ENCODE results near the gene RNF115.
"Not testable (repeated sequence)": the region's sequence is repeated elsewhere in the genome, so short reads cannot be mapped to it uniquely, and the experiment has no call there.

Gene RNF115

DNA sequence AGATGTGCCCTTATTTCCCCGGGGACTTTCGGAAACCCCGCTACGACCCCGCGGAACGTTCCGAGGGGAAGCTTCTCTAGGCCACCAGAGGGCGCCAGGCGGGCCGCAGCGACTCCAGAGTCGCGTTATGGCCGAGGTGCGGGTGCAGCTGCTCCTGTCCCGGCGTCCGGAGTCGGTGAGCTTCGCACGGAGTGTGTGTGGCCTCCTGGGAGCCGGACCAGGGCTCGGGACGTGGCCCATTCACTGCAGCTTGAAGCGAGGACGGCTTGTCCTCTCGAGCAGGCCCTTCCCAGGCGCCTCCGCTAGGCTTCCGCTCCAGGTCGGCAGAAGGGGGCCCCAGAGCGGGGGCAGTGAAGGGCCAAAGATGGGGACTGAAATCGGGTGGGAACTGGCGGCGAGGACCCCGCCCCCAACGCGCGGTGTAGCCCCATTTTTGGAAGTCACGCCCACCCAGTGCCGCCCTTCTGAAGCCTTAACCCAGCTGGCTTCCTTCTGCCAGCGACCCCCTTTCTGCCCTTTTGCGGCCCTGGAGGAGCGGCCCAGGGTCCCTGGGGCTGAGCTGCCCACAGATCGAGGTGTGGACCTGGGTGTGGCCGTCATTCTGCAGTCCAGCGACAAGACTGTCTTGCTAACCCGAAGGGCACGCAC is 21.7 kb upstream of the RNF115 start, which contains the start of gene NUDT17:
NUDT17 (plus strand) TSS at position 117 of the 648 bp plus-strand sequence; CDS start at position 128, 11 bp downstream.
- peak within 1 kb of the TSS; percentile 76 for H3K27ac Mint-ChIP-seq
- peaks cover 6% of the 10 kb centered on the region for H3K4me1 Mint-ChIP-seq (ENCODE audit: low read depth)
- H3K9me3 Mint-ChIP-seq = no peaks in the 10 kb centered on the region
- H3K27me3 Mint-ChIP-seq = no peaks in the 10 kb centered on the region
- H3K4me3 Mint-ChIP-seq = no peak within 1 kb of the TSS
- peaks cover 25% of the 10 kb centered on the region for H3K36me3 Mint-ChIP-seq (ENCODE audit: low read depth)

DNA sequence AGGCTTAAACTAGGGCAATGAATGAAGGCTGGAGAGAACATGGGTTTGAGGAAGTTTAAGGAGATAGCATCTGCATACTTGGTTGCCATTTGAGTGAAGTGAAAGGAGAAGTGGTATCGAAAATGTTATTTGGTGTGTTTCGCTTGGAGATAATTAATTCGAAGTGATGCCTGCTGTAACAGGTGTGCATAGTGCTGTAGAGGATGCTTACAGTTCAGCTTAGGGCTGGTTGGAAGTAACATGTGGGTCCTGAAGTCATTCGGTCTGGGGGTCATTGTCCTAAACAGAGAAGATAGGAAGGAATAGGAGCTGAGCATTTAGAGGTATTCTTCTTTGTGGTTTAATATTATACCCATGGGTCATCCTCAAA is 21.2 kb upstream of the RNF115 start:
- Mint-ChIP-seq H3K36me3 (ENCODE audit: low read depth) (peaks cover 25% of the 10 kb centered on the region), H3K9me3 (no peaks in the 10 kb centered on the region), H3K4me3 (no peak overlapping the region), H3K27ac (no peak overlapping the region), H3K4me1 (ENCODE audit: low read depth) (peaks cover 6% of the 10 kb centered on the region), H3K27me3 (no peaks in the 10 kb centered on the region)

DNA sequence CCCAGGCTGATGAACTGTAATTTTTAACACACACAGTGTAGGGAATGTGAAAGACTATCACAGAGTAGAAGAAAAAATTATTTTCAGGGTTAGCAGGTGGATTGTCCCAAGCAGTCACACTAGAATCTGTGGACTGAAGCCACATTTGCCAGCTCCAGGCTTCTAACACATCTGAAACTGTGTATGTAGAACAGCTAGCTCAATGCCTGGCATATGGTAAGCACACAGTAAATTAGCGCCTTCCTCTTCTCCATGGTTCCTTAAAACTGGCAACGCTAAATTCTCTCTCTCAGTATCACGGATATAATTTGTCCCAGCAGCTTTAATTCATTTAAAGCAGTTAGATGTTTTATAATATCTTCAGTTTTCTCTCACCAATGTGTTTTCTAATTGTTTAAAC is 19.1 kb upstream of the RNF115 start:
- Mint-ChIP-seq H3K27ac (no peak overlapping the region), H3K27me3 (no peaks in the 10 kb centered on the region), H3K4me3 (no peak overlapping the region), H3K9me3 (no peaks in the 10 kb centered on the region), H3K4me1 (ENCODE audit: low read depth) (peaks cover 6% of the 10 kb centered on the region), H3K36me3 (ENCODE audit: low read depth) (peaks cover 40% of the 10 kb centered on the region)

DNA sequence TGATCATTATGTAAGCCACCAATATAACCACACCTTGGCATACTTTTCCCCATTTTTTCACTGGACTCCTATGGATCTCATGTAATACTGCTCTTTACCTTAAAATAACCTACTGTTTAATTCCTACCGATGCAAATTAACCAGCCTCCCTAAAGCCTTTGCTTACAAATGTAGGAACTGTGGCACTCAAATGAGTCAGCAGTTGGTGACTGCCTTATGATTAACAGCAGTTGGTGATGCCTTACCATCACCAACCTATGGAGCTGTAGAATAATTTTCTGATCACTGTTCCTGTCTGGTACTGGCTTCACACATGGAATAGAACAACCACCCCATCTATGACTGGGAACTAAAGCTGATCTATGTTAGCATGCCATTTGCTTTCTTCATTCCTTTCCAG is 13.8 kb upstream of the RNF115 start:
- H3K36me3 Mint-ChIP-seq (ENCODE audit: low read depth) = peaks cover 83% of the 10 kb centered on the region
- no peaks in the 10 kb centered on the region for H3K27me3 Mint-ChIP-seq
- H3K9me3 Mint-ChIP-seq = no peaks in the 10 kb centered on the region
- peak overlapping the region; percentile 61 for H3K27ac Mint-ChIP-seq
- peaks cover 11% of the 10 kb centered on the region for H3K4me1 Mint-ChIP-seq (ENCODE audit: low read depth)
- H3K4me3 Mint-ChIP-seq = no peak overlapping the region

- H3K9me3 Mint-ChIP-seq, H3K4me3 Mint-ChIP-seq, H3K27ac Mint-ChIP-seq, H3K27me3 Mint-ChIP-seq: not testable (repeated sequence)
- Mint-ChIP-seq H3K36me3 (ENCODE audit: low read depth) (peaks cover 85% of the 10 kb centered on the region), H3K4me1 (ENCODE audit: low read depth) (peaks cover 36% of the 10 kb centered on the region)
These were observed 6.9 kb upstream of the RNF115 start for GRCh38 chr1:145830810-145831209.

- Mint-ChIP-seq H3K4me3 (peak overlapping the region; percentile 67), H3K36me3 (ENCODE audit: low read depth) (peaks cover 76% of the 10 kb centered on the region), H3K9me3 (no peaks in the 10 kb centered on the region), H3K4me1 (ENCODE audit: low read depth) (peaks cover 46% of the 10 kb centered on the region), H3K27ac (peak overlapping the region; percentile 99), H3K27me3 (no peaks in the 10 kb centered on the region)
These were observed 4.6 kb upstream of the RNF115 start for GRCh38 chr1:145828367-145829026.

GRCh38 chr1:145827966-145828365 is 4.1 kb upstream of the RNF115 start:
- H3K4me1 Mint-ChIP-seq (ENCODE audit: low read depth) = peaks cover 46% of the 10 kb centered on the region
- H3K36me3 Mint-ChIP-seq (ENCODE audit: low read depth) = peaks cover 71% of the 10 kb centered on the region
- H3K4me3 Mint-ChIP-seq = peak overlapping the region; percentile 67
- peak overlapping the region; percentile 99 for H3K27ac Mint-ChIP-seq
- H3K27me3 Mint-ChIP-seq = no peaks in the 10 kb centered on the region
- H3K9me3 Mint-ChIP-seq = no peaks in the 10 kb centered on the region

DNA sequence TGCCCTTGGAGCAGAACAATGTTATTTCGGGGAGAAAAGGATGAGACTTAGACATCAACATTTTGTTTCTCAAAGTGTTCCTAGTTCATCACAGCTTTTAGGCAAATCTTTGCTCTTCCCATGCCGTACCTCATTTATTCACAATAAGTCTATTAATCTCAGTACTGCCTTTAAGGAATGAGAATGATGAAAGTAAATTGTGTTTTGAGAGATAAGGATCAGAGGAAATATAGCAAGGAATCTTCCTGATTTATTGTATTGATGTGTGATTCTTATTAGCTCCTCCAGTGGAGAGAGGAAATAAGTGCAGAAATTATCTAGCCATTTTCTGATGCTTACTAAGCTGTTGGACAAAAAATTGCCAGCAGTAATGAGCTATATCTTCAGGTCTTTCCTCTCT is 2.1 kb upstream of the RNF115 start:
- Mint-ChIP-seq H3K27me3 (no peaks in the 10 kb centered on the region), H3K4me3 (peak overlapping the region; percentile 98), H3K9me3 (no peaks in the 10 kb centered on the region), H3K36me3 (ENCODE audit: low read depth) (peaks cover 54% of the 10 kb centered on the region), H3K27ac (peak overlapping the region; percentile 98), H3K4me1 (ENCODE audit: low read depth) (peaks cover 54% of the 10 kb centered on the region)

GRCh38 chr1:145824499-145824842 is 576 bp upstream of the RNF115 start:
- H3K27me3 Mint-ChIP-seq = no peaks in the 10 kb centered on the region
- H3K36me3 Mint-ChIP-seq (ENCODE audit: low read depth) = peaks cover 42% of the 10 kb centered on the region
- no peaks in the 10 kb centered on the region for H3K9me3 Mint-ChIP-seq
- peak overlapping the region; percentile 98 for H3K27ac Mint-ChIP-seq
- H3K4me1 Mint-ChIP-seq (ENCODE audit: low read depth) = peaks cover 54% of the 10 kb centered on the region
- H3K4me3 Mint-ChIP-seq = peak overlapping the region; percentile 98

- peaks cover 25% of the 10 kb centered on the region for H3K36me3 Mint-ChIP-seq (ENCODE audit: low read depth)
- H3K9me3 Mint-ChIP-seq, H3K4me3 Mint-ChIP-seq, H3K27me3 Mint-ChIP-seq, H3K27ac Mint-ChIP-seq: not testable (repeated sequence)
- peaks cover 41% of the 10 kb centered on the region for H3K4me1 Mint-ChIP-seq (ENCODE audit: low read depth)
These were observed 1.0 kb downstream of the RNF115 start for GRCh38 chr1:145822779-145823331.

DNA sequence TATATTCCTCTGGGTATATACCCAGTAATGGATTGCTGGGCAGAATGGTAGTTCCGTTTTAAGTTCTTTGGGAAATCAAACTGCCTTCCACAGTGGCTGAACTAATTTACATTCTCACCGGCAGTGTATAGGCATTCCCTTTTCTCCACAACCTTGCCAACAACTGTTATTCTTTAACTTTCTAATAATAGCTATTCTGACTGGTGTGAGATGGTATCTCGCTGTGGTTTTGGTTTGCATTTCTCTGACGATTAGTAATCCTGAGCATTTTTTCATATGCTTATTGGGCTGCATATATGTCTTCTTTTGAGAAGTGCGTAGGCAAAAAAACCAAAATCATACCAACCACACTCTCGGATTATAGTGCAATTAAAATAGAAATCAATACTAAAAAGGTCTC is 5.8 kb downstream of the RNF115 start:
- peaks cover 23% of the 10 kb centered on the region for H3K4me1 Mint-ChIP-seq (ENCODE audit: low read depth)
- H3K27ac Mint-ChIP-seq; H3K27me3 Mint-ChIP-seq; H3K36me3 Mint-ChIP-seq (ENCODE audit: low read depth); H3K4me3 Mint-ChIP-seq; H3K9me3 Mint-ChIP-seq: not testable (repeated sequence)

GRCh38 chr1:145812977-145813810 is 10.7 kb downstream of the RNF115 start:
- H3K4me3 Mint-ChIP-seq; H3K4me1 Mint-ChIP-seq (ENCODE audit: low read depth); H3K27ac Mint-ChIP-seq; H3K9me3 Mint-ChIP-seq; H3K36me3 Mint-ChIP-seq (ENCODE audit: low read depth); H3K27me3 Mint-ChIP-seq: not testable (repeated sequence)

DNA sequence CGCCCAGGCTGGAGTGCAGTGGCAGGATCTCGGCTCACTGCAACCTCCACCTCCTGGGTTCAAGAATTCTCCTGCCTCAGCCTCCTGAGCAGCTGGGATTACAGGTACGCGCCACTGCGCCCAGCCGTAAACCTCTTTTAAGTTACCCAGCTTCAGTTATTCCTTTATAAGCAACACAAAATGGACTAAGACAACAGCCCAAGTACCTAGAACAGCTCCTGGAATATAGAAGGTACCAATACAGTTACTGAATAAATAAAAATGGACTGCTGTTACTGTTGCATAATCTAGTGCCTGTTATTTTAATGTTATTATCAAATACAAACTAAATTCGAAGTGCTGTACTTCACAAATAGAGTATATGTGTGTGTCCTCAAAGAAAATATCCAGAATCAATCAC is 17.1 kb downstream of the RNF115 start:
- no peaks in the 10 kb centered on the region for H3K27me3 Mint-ChIP-seq
- no peaks in the 10 kb centered on the region for H3K9me3 Mint-ChIP-seq
- no peak overlapping the region for H3K27ac Mint-ChIP-seq
- H3K4me3 Mint-ChIP-seq = no peak overlapping the region
- H3K36me3 Mint-ChIP-seq (ENCODE audit: low read depth) = peaks cover 6% of the 10 kb centered on the region
- H3K4me1 Mint-ChIP-seq (ENCODE audit: low read depth) = peaks cover 33% of the 10 kb centered on the region

- peaks cover 36% of the 10 kb centered on the region for H3K4me1 Mint-ChIP-seq (ENCODE audit: low read depth)
- no peak overlapping the region for H3K4me3 Mint-ChIP-seq
- H3K36me3 Mint-ChIP-seq (ENCODE audit: low read depth) = peaks cover 6% of the 10 kb centered on the region
- H3K9me3 Mint-ChIP-seq = no peaks in the 10 kb centered on the region
- H3K27ac Mint-ChIP-seq = no peak overlapping the region
- H3K27me3 Mint-ChIP-seq = no peaks in the 10 kb centered on the region
These were observed 17.5 kb downstream of the RNF115 start for GRCh38 chr1:145806408-145806807.

- Mint-ChIP-seq H3K4me3 (no peak overlapping the region), H3K27ac (no peak overlapping the region), H3K27me3 (no peaks in the 10 kb centered on the region), H3K36me3 (ENCODE audit: low read depth) (peaks cover 6% of the 10 kb centered on the region), H3K9me3 (no peaks in the 10 kb centered on the region), H3K4me1 (ENCODE audit: low read depth) (peaks cover 44% of the 10 kb centered on the region)
These were observed 18.8 kb downstream of the RNF115 start for GRCh38 chr1:145805057-145805456.
